K562 (cell line): ENCODE results near the gene PACRG. TPM values are rescaled to one million over a fixed set of nuclear protein-coding genes. Genes with fewer than 3 reads are reported as not detected.

Experiments
- ATAC-seq: fragments of 200-7000 bp; cut with Tn5 transposase; 3 replicates; pipeline ENCODE4 v1.9.1; 2020; ENCODE audit warnings: moderate library complexity
- BruUV-seq: library from RNA; stranded (reverse); fragments of 400-500 nt; replicated peaks from 2 replicates; lab custom pipeline; 2021; lab: Mats Ljungman, UMichigan
- CTCF ChIA-PET: fragments of 300-600 bp; formaldehyde crosslinking; extraction: SDS; loops from one replicate; lab custom pipeline; 2021; ENCODE audit warnings: low intra/inter-chr PET ratio; lab: Yijun Ruan, JAX
- POLR2A ChIA-PET: fragments of 300-600, 350-650 bp; sonication (Branson Sonifier 250); formaldehyde crosslinking; extraction: SDS; loops from one replicate; lab custom pipeline; 2021; ENCODE audit warnings: antibody characterized with exemption, inconsistent platforms; lab: Yijun Ruan, JAX
- DNase-seq, 4 experiments: peaks; one replicate each; pipeline versions ENCODE4 v3.0.0 to v3.0.0-alpha.2; 2011 to 2018; ENCODE audit warnings: low spot score in 3 of 4, mixed read lengths in 3 of 4; ENCODE audit errors: extremely low read depth in 1 of 4
- FAIRE-seq: peaks from 2 replicates; lab custom pipeline; 2011; peaks lifted over from hg19 to GRCh38; lab: Jason Lieb, UNC
- H2AFZ ChIP-seq: 2 replicates; pipeline ENCODE4 v1.6.0; 2011; ENCODE audit warnings: low read depth, low read length, control low read depth, inconsistent platforms
- H3K27ac ChIP-seq: fragments of 200-600 bp; 3 replicates; pipeline ENCODE4 v1.8.0; 2011; ENCODE audit warnings: low read depth, mild to moderate bottlenecking, control low read depth, inconsistent platforms, low read length, moderate library complexity, mixed read lengths; ENCODE audit errors: extremely low read depth
- H3K27me3 ChIP-seq, 2 experiments: fragments of 300-600 bp in 1 of 2; 2 replicates in 1 of 2; 3 replicates in 1 of 2; pipeline versions ENCODE4 v1.6.0 to v1.8.0; 2011; ENCODE audit warnings: inconsistent platforms in 2 of 2, low read length in 2 of 2, mild to moderate bottlenecking in 1 of 2, mixed read lengths in 1 of 2, moderate library complexity in 1 of 2; ENCODE audit not compliant: control insufficient read depth in 2 of 2, insufficient read depth in 2 of 2
- H3K36me3 ChIP-seq: fragments of 300-600 bp; 3 replicates; pipeline ENCODE4 v1.8.0; 2011; ENCODE audit warnings: mild to moderate bottlenecking, low read length, inconsistent platforms; ENCODE audit not compliant: control insufficient read depth, insufficient read depth
- H3K4me1 ChIP-seq, 2 experiments: fragments of 200-600 bp in 1 of 2; replicated peaks in 1 of 2; 2 replicates in 1 of 2; 3 replicates in 1 of 2; pipeline versions ENCODE4 v1.5.1 to v1.8.0; 2011; ENCODE audit warnings: inconsistent platforms in 2 of 2, low read length in 2 of 2, mild to moderate bottlenecking in 1 of 2, mixed read lengths in 1 of 2, moderate library complexity in 1 of 2; ENCODE audit not compliant: control insufficient read depth in 2 of 2, insufficient read depth in 2 of 2
- H3K4me2 ChIP-seq: 2 replicates; pipeline ENCODE4 v1.6.1; 2011; ENCODE audit warnings: low read length, control low read depth, inconsistent platforms, mixed read lengths; ENCODE audit not compliant: insufficient read depth
- H3K4me3 ChIP-seq: fragments of 200-600 bp; sonication (generic), shearing (Covaris generic); 2 replicates; pipeline ENCODE4 v1.5.1; 2016; ENCODE audit warnings: control low read depth, inconsistent platforms
- H3K79me2 ChIP-seq: fragments of 200-600 bp; 3 replicates; pipeline ENCODE4 v1.8.0; 2011; ENCODE audit warnings: low read length, inconsistent platforms; ENCODE audit not compliant: control insufficient read depth, insufficient read depth
- H3K9ac ChIP-seq, 2 experiments: 2 replicates each; pipeline versions ENCODE4 v1.6.0 to v1.6.1; 2011; ENCODE audit warnings: low read depth in 2 of 2, low read length in 2 of 2, control low read depth in 1 of 2, inconsistent platforms in 1 of 2, mild to moderate bottlenecking in 1 of 2, mixed read lengths in 1 of 2; ENCODE audit not compliant: insufficient read depth in 1 of 2
- H3K9me1 ChIP-seq: one replicate; pipeline ENCODE4 v1.6.0; 2011; ENCODE audit warnings: inconsistent platforms, mild to moderate bottlenecking, low read length, moderate library complexity; ENCODE audit not compliant: control insufficient read depth, insufficient read depth
- H3K9me3 ChIP-seq: replicated peaks from 2 replicates; pipeline ENCODE4 v1.5.1; 2011; ENCODE audit warnings: low read depth, low read length, inconsistent platforms; ENCODE audit not compliant: control insufficient read depth, insufficient read depth
- H4K20me1 ChIP-seq: replicated peaks from 2 replicates; pipeline ENCODE4 v1.6.1; 2011; ENCODE audit warnings: low read length, inconsistent platforms, mixed read lengths; ENCODE audit not compliant: control insufficient read depth, insufficient read depth
- ELK3 ChIP-seq: fragments of 450-650 bp; formaldehyde crosslinking; IDR thresholded peaks from 2 replicates; pipeline ENCODE4 v1.4.0; 2020; ENCODE audit warnings: mild to moderate bottlenecking
- FOXM1 ChIP-seq, 2 experiments: fragments of 450-650 bp in 1 of 2; sonication (generic) in 1 of 2; formaldehyde crosslinking in 1 of 2; IDR thresholded peaks; 2 replicates each; pipeline versions ENCODE4 v1.6.1 to v1.9.0; 2017 to 2022; ENCODE audit warnings: low read depth in 2 of 2, mild to moderate bottlenecking in 2 of 2, missing genetic modification reagents in 1 of 2, moderate library complexity in 1 of 2
- HDGF ChIP-seq: fragments of 450-650 bp; IDR thresholded peaks from 2 replicates; pipeline ENCODE4 v1.6.1; 2016
- KHSRP ChIP-seq: fragments of 450-650 bp; IDR thresholded peaks from 2 replicates; pipeline ENCODE4 v1.6.1; 2017
- MIER1 ChIP-seq: fragments of 450-650 bp; IDR thresholded peaks from 2 replicates; pipeline ENCODE4 v1.6.1; 2016; ENCODE audit warnings: antibody characterized with exemption, mild to moderate bottlenecking, low read depth
- NCOA6 ChIP-seq: fragments of 450-650 bp; IDR thresholded peaks from 2 replicates; pipeline ENCODE4 v1.6.1; 2017; ENCODE audit warnings: mild to moderate bottlenecking
- NKRF ChIP-seq: fragments of 450-650 bp; IDR thresholded peaks from 2 replicates; pipeline ENCODE4 v1.6.1; 2016; ENCODE audit warnings: borderline replicate concordance
- PTRF ChIP-seq: fragments of 450-650 bp; IDR thresholded peaks from 2 replicates; pipeline ENCODE4 v1.6.1; 2016; ENCODE audit warnings: mild to moderate bottlenecking, missing genetic modification characterization, missing compliant biosample characterization
- RBBP5 ChIP-seq: fragments of 200-600 bp; sonication (generic); IDR thresholded peaks from 2 replicates; pipeline ENCODE4 v1.6.1; 2012; ENCODE audit warnings: borderline replicate concordance, mild to moderate bottlenecking, low read length, control low read depth, inconsistent platforms; ENCODE audit not compliant: insufficient read depth, poor library complexity, severe bottlenecking
- SRSF1 ChIP-seq: fragments of 200-400 bp; formaldehyde crosslinking; IDR thresholded peaks from 2 replicates; pipeline ENCODE4 v1.6.1; 2017; ENCODE audit warnings: mild to moderate bottlenecking, low read depth, low read length, moderate library complexity
- TOE1 ChIP-seq, 2 experiments: fragments of 450-650 bp in 1 of 2; sonication (generic) in 1 of 2; formaldehyde crosslinking in 1 of 2; IDR thresholded peaks; 2 replicates each; pipeline versions ENCODE4 v1.7.1 to v1.8.0; 2016 to 2022; ENCODE audit warnings: borderline replicate concordance in 2 of 2, mild to moderate bottlenecking in 2 of 2, antibody characterized with exemption in 1 of 2, inconsistent platforms in 1 of 2, low read depth in 1 of 2, missing genetic modification reagents in 1 of 2, moderate library complexity in 1 of 2
- ZSCAN32 ChIP-seq: fragments of 450-650 bp; formaldehyde crosslinking; IDR thresholded peaks from 2 replicates; pipeline ENCODE4 v1.4.0; 2020; ENCODE audit warnings: mild to moderate bottlenecking, moderate library complexity
- WGBS: fragments of 100-300 bp; shearing (Covaris generic); methylation state at CpG from one replicate; pipeline ENCODE4 v1.1.6; 2016; ENCODE audit warnings: low coverage, mixed read lengths; ENCODE audit not compliant: insufficient coverage; ENCODE audit errors: missing lambda C conversion rate; 5-methylcytosine and 5-hydroxymethylcytosine counted together
- in situ Hi-C: fragments of 300-500 bp; cut with MboI; formaldehyde crosslinking; loops from 4 replicates; pipeline ENCODE4 v1.15.0; 2018; ENCODE audit warnings: inconsistent platforms, mixed read lengths
- intact Hi-C: fragments of 100-400 bp; cut with micrococcal nuclease; formaldehyde crosslinking; loops from 2 replicates; pipeline ENCODE4 v1.14.2; 2022
- polyA plus RNA-seq, 8 experiments: library from polyadenylated mRNA; depleted of rRNA in 4 of 8; stranded (reverse) in 5 of 8; unstranded in 3 of 8; fragments of >200 nt; fragmentation: Nextera tagmentation in 2 of 8; fragmentation: Illumina TruSeq in 1 of 8; extraction: Ambion mirVana in 2 of 8; extraction: Trizol in 1 of 8; gene quantifications; 2 replicates each; pipeline versions ENCODE4 v1.2.1 to v1.2.3, GENCODE V29; 2011 to 2014; ENCODE audit warnings: inconsistent platforms in 1 of 8, missing spikeins in 1 of 8
- total RNA-seq, 7 experiments: library from RNA; depleted of rRNA in 6 of 7; stranded (reverse); fragments of >200 nt in 6 of 7; fragmentation: Illumina TruSeq in 2 of 7; extraction: Trizol in 2 of 7; gene quantifications; 2 replicates each; pipeline versions ENCODE4 v1.2.1 to v1.2.3, GENCODE V29; 2011 to 2021; ENCODE audit warnings: low replicate concordance in 1 of 7
- TF ChIP-seq, protein P1 (sequence below): IDR thresholded peaks from 3 replicates; pipeline ENCODE4 v1.6.1; 2011; ENCODE audit warnings: borderline replicate concordance, mild to moderate bottlenecking, moderate library complexity; ENCODE audit not compliant: insufficient read length; ENCODE audit errors: extremely low read depth

The PACRG gene
- total and polyA plus RNA-seq, 9 of the 15 experiments (the other 6 are each of a cell fraction or from before 2014, with no cell fraction given): 0.04 TPM; not detected in 8

GRCh38 chr6:163324688-163325389, 597.1 kb downstream of the PACRG start (continued):
- TF ChIP-seq MIER1: no peak
- TF ChIP-seq NKRF: no peak
- no peak for TF ChIP-seq FOXM1 (IDR thresholded peaks at IDR 0.05; ENCODE audit: low read depth)
- no peak for TF ChIP-seq FOXM1 (CRISPR knock-in tag; IDR thresholded peaks at IDR 0.05; ENCODE audit: low read depth)
- TF ChIP-seq PTRF (tag): no peak
- no peak for TF ChIP-seq NCOA6
- TF ChIP-seq RBBP5: no peak
- no peak for TF ChIP-seq SRSF1

GRCh38 chr6:163325390-163325784, 597.6 kb downstream of the PACRG start:
- in situ Hi-C loops: no loop called here
- no peak overlapping the region for H3K4me2 ChIP-seq
- FAIRE-seq (no peak), DNase-seq (no peak), ATAC-seq (no peak)
- intact Hi-C loops: no loop called here
- CTCF ChIA-PET: no interaction called here
- no peak overlapping the region for H2AFZ ChIP-seq
- no peak overlapping the region for H3K27ac ChIP-seq
- WGBS: 0% methylated on average over 4 of the region's 4 CpGs
- no peaks in the 10 kb centered on the region for H4K20me1 ChIP-seq
- no peaks in the 10 kb centered on the region for H3K4me1 ChIP-seq
- no peak overlapping the region for H3K9ac ChIP-seq
- no peak overlapping the region for H3K4me3 ChIP-seq
- H3K79me2 ChIP-seq: no peaks in the 10 kb centered on the region
- H3K9me1 ChIP-seq: no peaks in the 10 kb centered on the region
- H3K36me3 ChIP-seq: no peaks in the 10 kb centered on the region
- BruUV-seq: no TSS peak
- H3K27me3 ChIP-seq: peaks cover 35 to 40% of the 10 kb centered on the region in 2 experiments
- H3K9me3 ChIP-seq: no peaks in the 10 kb centered on the region
- POLR2A ChIA-PET: no interaction called here
- TF ChIP-seq ZSCAN32 (CRISPR knock-in tag) (no peak), HDGF (no peak), TOE1 (IDR thresholded peaks at IDR 0.05; ENCODE audit: borderline replicate concordance) (no peak), TOE1 (CRISPR knock-in tag; IDR thresholded peaks at IDR 0.05; ENCODE audit: borderline replicate concordance, low read depth) (no peak), KHSRP (no peak), ELK3 (CRISPR knock-in tag) (no peak)
- TF ChIP-seq, protein P1, sequence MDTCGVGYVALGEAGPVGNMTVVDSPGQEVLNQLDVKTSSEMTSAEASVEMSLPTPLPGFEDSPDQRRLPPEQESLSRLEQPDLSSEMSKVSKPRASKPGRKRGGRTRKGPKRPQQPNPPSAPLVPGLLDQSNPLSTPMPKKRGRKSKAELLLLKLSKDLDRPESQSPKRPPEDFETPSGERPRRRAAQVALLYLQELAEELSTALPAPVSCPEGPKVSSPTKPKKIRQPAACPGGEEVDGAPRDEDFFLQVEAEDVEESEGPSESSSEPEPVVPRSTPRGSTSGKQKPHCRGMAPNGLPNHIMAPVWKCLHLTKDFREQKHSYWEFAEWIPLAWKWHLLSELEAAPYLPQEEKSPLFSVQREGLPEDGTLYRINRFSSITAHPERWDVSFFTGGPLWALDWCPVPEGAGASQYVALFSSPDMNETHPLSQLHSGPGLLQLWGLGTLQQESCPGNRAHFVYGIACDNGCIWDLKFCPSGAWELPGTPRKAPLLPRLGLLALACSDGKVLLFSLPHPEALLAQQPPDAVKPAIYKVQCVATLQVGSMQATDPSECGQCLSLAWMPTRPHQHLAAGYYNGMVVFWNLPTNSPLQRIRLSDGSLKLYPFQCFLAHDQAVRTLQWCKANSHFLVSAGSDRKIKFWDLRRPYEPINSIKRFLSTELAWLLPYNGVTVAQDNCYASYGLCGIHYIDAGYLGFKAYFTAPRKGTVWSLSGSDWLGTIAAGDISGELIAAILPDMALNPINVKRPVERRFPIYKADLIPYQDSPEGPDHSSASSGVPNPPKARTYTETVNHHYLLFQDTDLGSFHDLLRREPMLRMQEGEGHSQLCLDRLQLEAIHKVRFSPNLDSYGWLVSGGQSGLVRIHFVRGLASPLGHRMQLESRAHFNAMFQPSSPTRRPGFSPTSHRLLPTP: no peak
